22Rv1 (cell line): ENCODE data around the gene AK1.

Source experiments
- ZFX ChIP-seq: fragments of 450-650 bp; IDR thresholded peaks from 2 replicates; pipeline ENCODE4 v1.6.1; 2017; ENCODE audit warnings: antibody characterized with exemption, borderline replicate concordance
- TF ChIP-seq, protein P1 (sequence below): fragments of 450-650 bp; IDR thresholded peaks from 2 replicates; pipeline ENCODE4 v1.5.1; 2017; ENCODE audit warnings: mild to moderate bottlenecking

GRCh38 chr9:127848756-127849504, 28.5 kb downstream of the AK1 start:
- TF ChIP-seq, protein P1, sequence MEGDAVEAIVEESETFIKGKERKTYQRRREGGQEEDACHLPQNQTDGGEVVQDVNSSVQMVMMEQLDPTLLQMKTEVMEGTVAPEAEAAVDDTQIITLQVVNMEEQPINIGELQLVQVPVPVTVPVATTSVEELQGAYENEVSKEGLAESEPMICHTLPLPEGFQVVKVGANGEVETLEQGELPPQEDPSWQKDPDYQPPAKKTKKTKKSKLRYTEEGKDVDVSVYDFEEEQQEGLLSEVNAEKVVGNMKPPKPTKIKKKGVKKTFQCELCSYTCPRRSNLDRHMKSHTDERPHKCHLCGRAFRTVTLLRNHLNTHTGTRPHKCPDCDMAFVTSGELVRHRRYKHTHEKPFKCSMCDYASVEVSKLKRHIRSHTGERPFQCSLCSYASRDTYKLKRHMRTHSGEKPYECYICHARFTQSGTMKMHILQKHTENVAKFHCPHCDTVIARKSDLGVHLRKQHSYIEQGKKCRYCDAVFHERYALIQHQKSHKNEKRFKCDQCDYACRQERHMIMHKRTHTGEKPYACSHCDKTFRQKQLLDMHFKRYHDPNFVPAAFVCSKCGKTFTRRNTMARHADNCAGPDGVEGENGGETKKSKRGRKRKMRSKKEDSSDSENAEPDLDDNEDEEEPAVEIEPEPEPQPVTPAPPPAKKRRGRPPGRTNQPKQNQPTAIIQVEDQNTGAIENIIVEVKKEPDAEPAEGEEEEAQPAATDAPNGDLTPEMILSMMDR = no peak
- no peak for TF ChIP-seq ZFX
